H1 (cell line): Measurements from ENCODE around the gene SPTAN1. TPM values are rescaled to one million over a fixed set of nuclear protein-coding genes. Genes with fewer than 3 reads are reported as not detected.

Experiments used
- CTCF ChIA-PET: fragments of 300-600 bp; sonication (Branson Sonifier 250); formaldehyde crosslinking; loops from one replicate; lab custom pipeline; 2021; ENCODE audit not compliant: partially characterized antibody; lab: Charles Lee
- POLR2A ChIA-PET: fragments of 300-600 bp; sonication (Branson Sonifier 250); formaldehyde crosslinking; loops from one replicate; lab custom pipeline; 2021; ENCODE audit warnings: inconsistent platforms; ENCODE audit not compliant: partially characterized antibody; lab: Charles Lee
- DNase-seq, 2 experiments: peaks; one replicate each; pipeline versions ENCODE4 v3.0.0 to v3.0.0-alpha.2; 2010 to 2022; ENCODE audit warnings: low spot score in 2 of 2, low read depth in 1 of 2, mixed read lengths in 1 of 2
- FAIRE-seq: peaks from 2 replicates; lab custom pipeline; 2011; peaks lifted over from hg19 to GRCh38; lab: Jason Lieb, UNC
- H2AFZ ChIP-seq: 2 replicates; pipeline ENCODE4 v1.8.1; 2012; ENCODE audit warnings: low read length, inconsistent platforms
- H2AK5ac ChIP-seq: 2 replicates; pipeline ENCODE4 v1.6.1; 2013; ENCODE audit warnings: low read depth, low read length
- H2BK120ac ChIP-seq: replicated peaks from 2 replicates; pipeline ENCODE3; 2013; ENCODE audit warnings: low read depth, low read length, inconsistent platforms
- H2BK12ac ChIP-seq: 2 replicates; pipeline ENCODE4 v1.6.1; 2013; ENCODE audit warnings: low read depth, low read length
- H2BK15ac ChIP-seq: 2 replicates; pipeline ENCODE4 v1.6.1; 2013; ENCODE audit warnings: low read length
- H2BK20ac ChIP-seq: 2 replicates; pipeline ENCODE4 v1.6.1; 2013; ENCODE audit warnings: low read length
- H2BK5ac ChIP-seq: 2 replicates; pipeline ENCODE4 v1.6.1; 2013; ENCODE audit warnings: low read depth, low read length
- H3K14ac ChIP-seq: 2 replicates; pipeline ENCODE4 v1.6.1; 2013; ENCODE audit warnings: inconsistent platforms; ENCODE audit not compliant: insufficient read length
- H3K18ac ChIP-seq: 2 replicates; pipeline ENCODE4 v1.6.1; 2013; ENCODE audit warnings: low read length; ENCODE audit errors: extremely low read depth
- H3K23ac ChIP-seq: 2 replicates; pipeline ENCODE4 v1.6.1; 2013; ENCODE audit warnings: inconsistent platforms; ENCODE audit not compliant: insufficient read length
- H3K23me2 ChIP-seq: 2 replicates; pipeline ENCODE4 v1.6.1; 2013; ENCODE audit warnings: low read depth, low read length
- H3K27ac ChIP-seq: 2 replicates; pipeline ENCODE4 v1.6.1; 2011; ENCODE audit warnings: low read depth, low read length, inconsistent platforms
- H3K27me3 ChIP-seq, 4 experiments: replicated peaks in 1 of 4; 1 replicate in 1 of 4; 2 replicates in 3 of 4; pipeline versions ENCODE4 v1.6.1 to v1.8.1; 2011 to 2013; ENCODE audit warnings: low read length in 3 of 4, mild to moderate bottlenecking in 3 of 4, inconsistent platforms in 2 of 4, mixed read lengths in 2 of 4, moderate library complexity in 1 of 4; ENCODE audit not compliant: control insufficient read depth in 3 of 4, insufficient read depth in 3 of 4; ENCODE audit errors: extremely low read depth in 1 of 4
- H3K36me3 ChIP-seq, 4 experiments: 2 replicates each; pipeline versions ENCODE4 v1.6.1 to v1.8.1; 2011 to 2013; ENCODE audit warnings: mild to moderate bottlenecking in 4 of 4, low read length in 3 of 4, moderate library complexity in 2 of 4, control low read depth in 1 of 4, inconsistent platforms in 1 of 4; ENCODE audit not compliant: insufficient read depth in 4 of 4, control insufficient read depth in 2 of 4
- H3K4ac ChIP-seq: replicated peaks from 2 replicates; pipeline ENCODE3; 2013; ENCODE audit warnings: low read length, low read depth, mixed read lengths, inconsistent platforms; ENCODE audit not compliant: insufficient read length
- H3K4me1 ChIP-seq, 4 experiments: replicated peaks in 1 of 4; 1 replicate in 1 of 4; 2 replicates in 3 of 4; pipeline versions ENCODE4 v1.6.1 to v1.8.1; 2011 to 2013; ENCODE audit warnings: low read length in 3 of 4, inconsistent platforms in 2 of 4, mixed read lengths in 1 of 4; ENCODE audit not compliant: insufficient read depth in 4 of 4, control insufficient read depth in 3 of 4
- H3K4me2 ChIP-seq, 2 experiments: 2 replicates each; pipeline versions ENCODE4 v1.6.1 to v1.8.1; 2011 to 2013; ENCODE audit warnings: low read depth in 2 of 2, low read length in 2 of 2, control low read depth in 1 of 2, inconsistent platforms in 1 of 2, mild to moderate bottlenecking in 1 of 2; ENCODE audit not compliant: insufficient read depth in 1 of 2
- H3K4me3 ChIP-seq, 4 experiments: fragments of 200-600, 300-600 bp in 1 of 4; sonication (generic), shearing (Covaris generic), sonication (Bioruptor Twin) in 1 of 4; 2 replicates each; pipeline versions ENCODE4 v1.5.1 to v1.8.1; 2011 to 2016; ENCODE audit warnings: low read length in 4 of 4, low read depth in 3 of 4, control low read depth in 2 of 4, inconsistent platforms in 2 of 4, mild to moderate bottlenecking in 2 of 4, mixed read lengths in 1 of 4, moderate library complexity in 1 of 4; ENCODE audit not compliant: insufficient read depth in 2 of 4; ENCODE audit errors: extremely low read depth in 1 of 4
- H3K56ac ChIP-seq: replicated peaks from 2 replicates; pipeline ENCODE3; 2013; ENCODE audit warnings: low read depth, mild to moderate bottlenecking, mixed read lengths, low read length, inconsistent platforms; ENCODE audit not compliant: insufficient read length
- H3K79me1 ChIP-seq: 2 replicates; pipeline ENCODE4 v1.6.1; 2013; ENCODE audit warnings: low read depth, low read length, control low read depth
- H3K79me2 ChIP-seq, 2 experiments: 2 replicates each; pipeline versions ENCODE4 v1.6.1 to v1.8.1; 2012 to 2013; ENCODE audit warnings: low read length in 2 of 2, mild to moderate bottlenecking in 2 of 2, inconsistent platforms in 1 of 2; ENCODE audit not compliant: insufficient read depth in 2 of 2, control insufficient read depth in 1 of 2
- H3K9ac ChIP-seq, 4 experiments: replicated peaks in 1 of 4; 1 replicate in 1 of 4; 2 replicates in 3 of 4; pipeline versions ENCODE4 v1.6.1 to v1.8.1; 2011 to 2013; ENCODE audit warnings: low read depth in 3 of 4, low read length in 3 of 4, control low read depth in 2 of 4, mild to moderate bottlenecking in 2 of 4, moderate library complexity in 2 of 4, inconsistent platforms in 1 of 4; ENCODE audit errors: extremely low read depth in 1 of 4
- H3K9me3 ChIP-seq, 2 experiments: 2 replicates each; pipeline versions ENCODE4 v1.6.1 to v1.8.1; 2012 to 2013; ENCODE audit warnings: mild to moderate bottlenecking in 2 of 2, moderate library complexity in 2 of 2, control low read depth in 1 of 2, inconsistent platforms in 1 of 2, low read depth in 1 of 2, low read length in 1 of 2, mixed read lengths in 1 of 2; ENCODE audit not compliant: insufficient read depth in 2 of 2
- H4K20me1 ChIP-seq, 2 experiments: replicated peaks in 1 of 2; 2 replicates each; pipeline versions ENCODE3 to v1.8.1; 2011 to 2013; ENCODE audit warnings: inconsistent platforms in 2 of 2, low read length in 2 of 2, mild to moderate bottlenecking in 1 of 2; ENCODE audit not compliant: insufficient read depth in 2 of 2, control insufficient read depth in 1 of 2
- H4K5ac ChIP-seq: 2 replicates; pipeline ENCODE4 v1.6.1; 2013; ENCODE audit warnings: low read length, low read depth, mixed read lengths, inconsistent platforms; ENCODE audit not compliant: insufficient read length
- H4K8ac ChIP-seq: 2 replicates; pipeline ENCODE4 v1.8.0; 2013; ENCODE audit warnings: mild to moderate bottlenecking, moderate library complexity, low read length, inconsistent platforms; ENCODE audit not compliant: insufficient read depth; ENCODE audit errors: extremely low read depth
- H4K91ac ChIP-seq: replicated peaks from 2 replicates; pipeline ENCODE3; 2013; ENCODE audit warnings: low read length, mixed read lengths, inconsistent platforms; ENCODE audit not compliant: insufficient read length
- BCL11A ChIP-seq, 2 experiments: IDR thresholded peaks; one replicate each; pipeline ENCODE4 v1.6.1; 2011; ENCODE audit warnings: low read depth in 2 of 2, low read length in 2 of 2, mild to moderate bottlenecking in 2 of 2
- CREB1 ChIP-seq: IDR thresholded peaks from 2 replicates; pipeline ENCODE4 v1.6.1; 2012; ENCODE audit warnings: inconsistent platforms
- GABPA ChIP-seq: IDR thresholded peaks from 2 replicates; pipeline ENCODE4 v1.6.1; 2011; ENCODE audit warnings: mild to moderate bottlenecking, low read length, moderate library complexity, borderline replicate concordance; ENCODE audit not compliant: insufficient read depth
- HDAC2 ChIP-seq, 2 experiments: fragments of 300-600 bp in 1 of 2; sonication (generic) in 1 of 2; IDR thresholded peaks; 2 replicates each; pipeline ENCODE4 v1.6.1; 2011 to 2012; ENCODE audit warnings: low read depth in 2 of 2, low read length in 2 of 2, mild to moderate bottlenecking in 2 of 2, moderate library complexity in 2 of 2, borderline replicate concordance in 1 of 2, inconsistent platforms in 1 of 2
- KDM4A ChIP-seq: IDR thresholded peaks from one replicate; pipeline ENCODE4 v1.7.1; 2012; ENCODE audit warnings: low read depth, mild to moderate bottlenecking, moderate library complexity, low read length, inconsistent platforms; ENCODE audit not compliant: severe bottlenecking
- MAFK ChIP-seq: IDR thresholded peaks from 2 replicates; pipeline ENCODE4 v1.6.1; 2012; ENCODE audit warnings: low read depth, mild to moderate bottlenecking, improper control_type of control experiment, low read length
- PHF8 ChIP-seq: fragments of 200-600 bp; sonication (generic); conservative IDR thresholded peaks from 2 replicates; pipeline ENCODE4 v1.7.1; 2012; ENCODE audit warnings: low read depth, mild to moderate bottlenecking, inconsistent platforms, low read length, moderate library complexity
- RNF2 ChIP-seq: fragments of 200-900, 300-1000 bp; sonication (generic); IDR thresholded peaks from 2 replicates; pipeline ENCODE4 v1.7.1; 2016; ENCODE audit warnings: borderline replicate concordance, low read depth, mild to moderate bottlenecking, antibody characterized with exemption, low read length; ENCODE audit not compliant: poor library complexity, severe bottlenecking; ENCODE audit errors: missing control alignments
- RXRA ChIP-seq: IDR thresholded peaks from 2 replicates; pipeline ENCODE4 v1.6.1; 2011; ENCODE audit warnings: low read depth, mild to moderate bottlenecking, low read length, moderate library complexity; ENCODE audit not compliant: insufficient read depth
- SIRT6 ChIP-seq: IDR thresholded peaks from one replicate; pipeline ENCODE4 v1.7.1; 2012; ENCODE audit warnings: low read length, inconsistent platforms
- SP4 ChIP-seq: IDR thresholded peaks from 2 replicates; pipeline ENCODE4 v1.6.1; 2012; ENCODE audit warnings: low read length, inconsistent platforms
- TAF7 ChIP-seq: optimal IDR thresholded peaks from 2 replicates; pipeline ENCODE3; 2011; ENCODE audit warnings: low read depth, mild to moderate bottlenecking, inconsistent platforms, low read length, moderate library complexity, borderline replicate concordance
- WGBS, 2 experiments: shearing (Covaris generic) in 1 of 2; methylation state at CpG; one replicate each; pipeline versions ENCODE4 v1.1.6 to v1.1.7; 2013 to 2015; ENCODE audit warnings: low lambda C conversion rate in 2 of 2, mixed read lengths in 2 of 2, inconsistent platforms in 1 of 2, low coverage in 1 of 2, missing lambda C conversion rate in 1 of 2; ENCODE audit not compliant: insufficient replicate concordance in 2 of 2, insufficient coverage in 1 of 2, insufficient read length in 1 of 2; ENCODE audit errors: extremely low coverage in 1 of 2, missing lambda C conversion rate in 1 of 2; 5-methylcytosine and 5-hydroxymethylcytosine counted together
- polyA plus RNA-seq, 7 experiments: library from polyadenylated mRNA; depleted of rRNA in 3 of 7; stranded (reverse) in 5 of 7; unstranded in 2 of 7; fragments of >200 nt in 5 of 7; fragments of 200-250 nt in 2 of 7; gene quantifications; 1 replicate in 5 of 7; 2 replicates in 1 of 7; 4 replicates in 1 of 7; pipeline versions ENCODE4 v1.2.1 to v1.2.3, GENCODE V29; 2011 to 2013; ENCODE audit warnings: missing spikeins in 2 of 7, mixed read lengths in 2 of 7
- total RNA-seq: library from RNA; stranded (reverse); fragmentation: NEBNext Ultra II Directional; extraction: Animal tissue kit (Norgen Biotek cat#: 25700); gene quantifications from 2 replicates; pipeline ENCODE4 v1.2.1, GENCODE V29; 2021

The SPTAN1 gene
- total and polyA plus RNA-seq, 2 of the 8 experiments (the other 6 are each of a cell fraction or from before 2014, with no cell fraction given): 182 to 216 TPM

DNA sequence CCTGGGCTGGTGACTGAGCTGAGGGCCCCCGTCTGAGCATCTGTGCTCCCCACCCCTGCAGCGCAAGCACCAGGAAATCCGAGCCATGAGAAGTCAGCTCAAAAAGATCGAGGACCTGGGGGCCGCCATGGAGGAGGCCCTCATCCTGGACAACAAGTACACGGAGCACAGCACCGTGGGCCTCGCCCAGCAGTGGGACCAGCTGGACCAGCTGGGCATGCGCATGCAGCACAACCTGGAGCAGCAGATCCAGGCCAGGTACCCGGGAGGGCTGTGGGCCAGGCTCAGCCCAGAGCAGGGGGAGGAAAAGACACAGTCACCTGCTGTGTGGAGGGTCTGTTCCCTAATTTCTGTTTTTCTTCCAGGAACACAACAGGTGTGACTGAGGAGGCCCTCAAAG is 79.7 kb downstream of the SPTAN1 start:
- Histone ChIP-seq H3K14ac (no peak overlapping the region), H4K8ac (no peak overlapping the region; the same call in 1 of the 2 replicates), H3K4me3 (no peak overlapping the region), H2BK15ac (no peak overlapping the region), H3K79me2 (no peaks in the 10 kb centered on the region), H2AK5ac (no peak overlapping the region), H4K20me1 (peaks cover 8 to 23% of the 10 kb centered on the region in 2 experiments), H3K9me3 (no peaks in the 10 kb centered on the region), H3K79me1 (peaks cover 5% of the 10 kb centered on the region; the same call in 1 of the 2 replicates), H3K4me2 (no peak overlapping the region), H3K9ac (no peak overlapping the region), H2BK12ac (no peak overlapping the region), H3K27ac (no peak overlapping the region), H2BK120ac (no peak overlapping the region), H3K23ac (no peak overlapping the region), H3K56ac (no peak overlapping the region), H3K36me3 (peaks cover 23 to 36% (median 29%) of the 10 kb centered on the region in 4 experiments; a peak in 6 of 8 replicates), H4K5ac (no peak overlapping the region), H3K4me1 (peaks cover 0 to 14% (median 11%) of the 10 kb centered on the region in 4 experiments; a peak in 5 of 7 replicates), H3K23me2 (no peaks in the 10 kb centered on the region), H2BK5ac (no peak overlapping the region), H4K91ac (no peak overlapping the region), H2BK20ac (no peak overlapping the region), H3K18ac (no peak overlapping the region), H2AFZ (no peak overlapping the region), H3K4ac (no peak overlapping the region), H3K27me3 (no peaks in the 10 kb centered on the region)
- ChIA-PET POLR2A (interaction anchor here (5.4 to 15.6 kb wide), 2 partner anchors 8 to 58 kb away, joined by 28 to 313 read pairs; partner anchors contain the start of gene SET), CTCF (interaction anchor here (0.9 to 1.6 kb wide), 4 partner anchors 10 to 133 kb away, joined by 3 to 5 read pairs (median 3); no protein-coding TSS in a partner anchor)
- FAIRE-seq (no peak), DNase-seq (no peak)
- 97% methylated on average over 7 of the region's 10 CpGs; no CpG with 5 or more reads in 1 of the 2 experiments for whole genome bisulfite sequencing, 2 experiments
- TF ChIP-seq RXRA: no peak
- no peak for TF ChIP-seq HDAC2 (IDR thresholded peaks at IDR 0.05; ENCODE audit: borderline replicate concordance in 1 of 2, low read depth in 2 of 2, low read length in 2 of 2)
- no peak for TF ChIP-seq RNF2
- TF ChIP-seq PHF8: no peak
- TF ChIP-seq MAFK: no peak
- no peak for TF ChIP-seq CREB1
- no peak for TF ChIP-seq TAF7
- TF ChIP-seq BCL11A (IDR thresholded peaks at IDR 0.05; ENCODE audit: low read depth in 2 of 2, low read length in 2 of 2): no peak
- no peak for TF ChIP-seq GABPA
- TF ChIP-seq SP4: no peak
- TF ChIP-seq KDM4A: no peak
- no peak for TF ChIP-seq SIRT6
